Liver (tissue), 9 donors: ENCODE data around the gene APBA2. TPM values are rescaled to one million over a fixed set of nuclear protein-coding genes. Genes with fewer than 3 reads are reported as not detected.

Source experiments
- DNase-seq: peaks from one replicate; pipeline ENCODE4 v3.0.0-alpha.2; 2017; ENCODE audit warnings: low spot score
- H3K27ac ChIP-seq, 2 donors: one replicate each; pipeline ENCODE4 v1.7.0; 2013; ENCODE audit warnings: inconsistent platforms in 2 of 2, low read length in 2 of 2, control low read depth in 1 of 2, low read depth in 1 of 2, mild to moderate bottlenecking in 1 of 2
- H3K27me3 ChIP-seq, 4 donors: one replicate each; pipeline versions ENCODE4 v1.6.1 to v1.7.0; 2013; ENCODE audit warnings: low read length in 3 of 4, inconsistent platforms in 1 of 4, mild to moderate bottlenecking in 1 of 4, moderate library complexity in 1 of 4; ENCODE audit not compliant: control insufficient read depth in 4 of 4, insufficient read depth in 4 of 4
- H3K36me3 ChIP-seq, 4 donors: one replicate each; pipeline versions ENCODE4 v1.6.1 to v1.7.0; 2013; ENCODE audit warnings: low read length in 3 of 4, mild to moderate bottlenecking in 3 of 4, low read depth in 1 of 4, moderate library complexity in 1 of 4; ENCODE audit not compliant: control insufficient read depth in 4 of 4, insufficient read depth in 3 of 4
- H3K4me1 ChIP-seq, 4 donors: one replicate each; pipeline versions ENCODE4 v1.6.1 to v1.7.0; 2013; ENCODE audit warnings: low read length in 3 of 4, mild to moderate bottlenecking in 3 of 4, moderate library complexity in 1 of 4; ENCODE audit not compliant: control insufficient read depth in 4 of 4, insufficient read depth in 4 of 4
- H3K4me3 ChIP-seq, 3 donors: one replicate each; pipeline versions ENCODE4 v1.6.1 to v1.7.0; 2013; ENCODE audit warnings: low read length in 3 of 3, control low read depth in 1 of 3, low read depth in 1 of 3, mild to moderate bottlenecking in 1 of 3
- H3K9ac ChIP-seq, 2 donors: one replicate each; pipeline ENCODE4 v1.7.0; 2013; ENCODE audit warnings: low read length in 2 of 2, mild to moderate bottlenecking in 2 of 2, moderate library complexity in 2 of 2, control low read depth in 1 of 2, low read depth in 1 of 2
- H3K9me3 ChIP-seq, 4 donors: one replicate each; pipeline versions ENCODE4 v1.6.1 to v1.7.0; 2013; ENCODE audit warnings: low read length in 3 of 4; ENCODE audit not compliant: control insufficient read depth in 4 of 4
- ATF3 ChIP-seq: IDR thresholded peaks from 2 replicates; pipeline ENCODE4 v1.6.1; 2016; ENCODE audit warnings: antibody characterized with exemption
- FOXA1 ChIP-seq: IDR thresholded peaks from 2 replicates; pipeline ENCODE4 v1.6.1; 2016; ENCODE audit warnings: antibody characterized with exemption
- GABPA ChIP-seq, 2 donors: IDR thresholded peaks in 1 of 2; conservative IDR thresholded peaks in 1 of 2; 2 replicates each; pipeline ENCODE4 v1.6.1; 2016; ENCODE audit warnings: antibody characterized with exemption in 2 of 2, mild to moderate bottlenecking in 1 of 2, moderate library complexity in 1 of 2
- JUND ChIP-seq, 2 donors: IDR thresholded peaks; 2 replicates each; pipeline ENCODE4 v1.6.1; 2016; ENCODE audit warnings: antibody characterized with exemption in 2 of 2
- NR2F2 ChIP-seq: IDR thresholded peaks from 2 replicates; pipeline ENCODE4 v1.6.1; 2016; ENCODE audit warnings: antibody characterized with exemption
- REST ChIP-seq: IDR thresholded peaks from 2 replicates; pipeline ENCODE4 v1.6.1; 2016; ENCODE audit warnings: antibody characterized with exemption, mild to moderate bottlenecking
- RXRA ChIP-seq, 2 donors: IDR thresholded peaks; 2 replicates each; pipeline ENCODE4 v1.6.1; 2017 to 2018; ENCODE audit warnings: antibody characterized with exemption in 2 of 2, mild to moderate bottlenecking in 1 of 2
- SP1 ChIP-seq: IDR thresholded peaks from 2 replicates; pipeline ENCODE4 v1.6.1; 2018; ENCODE audit warnings: antibody characterized with exemption, mild to moderate bottlenecking
- YY1 ChIP-seq: IDR thresholded peaks from 2 replicates; pipeline ENCODE4 v1.6.1; 2016; ENCODE audit warnings: antibody characterized with exemption, mild to moderate bottlenecking
- ZBTB33 ChIP-seq: IDR thresholded peaks from 2 replicates; pipeline ENCODE4 v1.6.1; 2016; ENCODE audit warnings: antibody characterized with exemption
- WGBS: extraction: QIAGEN DNeasy Blood & Tissue Kit; methylation state at CpG from one replicate; pipeline ENCODE4 v1.1.7; 2013; 5-methylcytosine and 5-hydroxymethylcytosine counted together
- polyA plus RNA-seq, 2 donors: library from polyadenylated mRNA; stranded (reverse) in 1 of 2; unstranded in 1 of 2; fragments of 200-250 nt in 1 of 2; fragments of >200 nt in 1 of 2; fragmentation: Nextera tagmentation in 1 of 2; extraction: Ambion mirVana in 1 of 2; gene quantifications; one replicate each; pipeline versions ENCODE4 v1.2.1 to v1.2.3, GENCODE V29; 2013 to 2015
- total RNA-seq, 2 donors: library from RNA; depleted of rRNA; stranded (reverse); fragments of >200 nt; gene quantifications; one replicate each; pipeline ENCODE4 v1.2.3, GENCODE V29; 2014
- donor health status: healthy.
- donor health status: healthy.
- donor health status: healthy.
- donor health status: healthy.
- donor health status: healthy.

Gene APBA2
- total and polyA plus RNA-seq, 4 donors, result 0.38 to 2.9 (median 1.7) TPM

GRCh38 chr15:28944286-28944685 lies 58.5 kb downstream of the APBA2 start:
- DNase-seq, result no peak
- Histone ChIP-seq H3K9ac (no peak overlapping the region), H3K4me3 (no peak overlapping the region), H3K9me3 (peaks cover 0 to 2% (median 0%) of the 10 kb centered on the region in 4 donors), H3K4me1 (no peaks in the 10 kb centered on the region), H3K27me3 (no peaks in the 10 kb centered on the region), H3K27ac (no peak overlapping the region), H3K36me3 (no peaks in the 10 kb centered on the region)
- TF ChIP-seq NR2F2 (no peak), GABPA (IDR thresholded peaks at IDR 0.05 in 1 of 2, conservative IDR thresholded peaks at IDR 0.05 in 1 of 2) (no peak)
- 95% methylated on average over 16 of the region's 16 CpGs for WGBS

DNA sequence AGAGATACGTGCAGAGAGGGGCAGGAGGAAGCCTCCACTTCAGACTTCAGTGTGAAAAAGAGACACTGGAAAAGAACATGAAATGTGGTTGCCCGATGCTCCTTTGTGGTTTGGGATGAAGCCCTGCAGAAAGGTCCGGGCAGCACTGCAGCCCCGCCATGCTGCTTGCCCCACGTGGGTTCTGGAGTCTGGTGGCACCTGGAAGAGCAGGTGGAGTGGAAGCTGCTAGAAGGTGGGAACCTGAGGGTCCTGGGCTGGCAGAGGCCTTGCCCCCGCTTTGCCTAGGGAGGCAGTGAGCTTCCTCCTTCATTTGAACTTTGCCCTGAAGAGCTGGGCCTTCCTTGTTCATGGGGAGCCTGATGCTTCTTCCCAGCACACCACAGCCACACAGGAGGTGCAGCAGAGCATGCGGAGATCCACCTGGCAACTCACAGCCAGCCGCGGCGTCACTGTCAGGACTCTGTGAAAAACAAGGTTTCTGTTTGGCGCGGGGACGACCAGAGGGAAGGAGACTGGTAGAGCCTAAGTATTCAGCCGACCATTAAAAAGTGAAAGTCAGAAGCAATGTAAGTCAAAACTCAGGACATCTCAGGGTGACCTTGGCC lies 59.0 kb downstream of the APBA2 start:
- DNase-seq, result no peak
- Histone ChIP-seq H3K27ac (no peak overlapping the region), H3K36me3 (no peaks in the 10 kb centered on the region), H3K4me3 (no peak overlapping the region), H3K27me3 (no peaks in the 10 kb centered on the region), H3K9me3 (peaks cover 0 to 2% (median 0%) of the 10 kb centered on the region in 4 donors), H3K9ac (no peak overlapping the region), H3K4me1 (no peaks in the 10 kb centered on the region)
- 91% methylated on average over 14 of the region's 14 CpGs for whole genome bisulfite sequencing
- no peak for TF ChIP-seq FOXA1
- TF ChIP-seq ZBTB33, result no peak
- TF ChIP-seq RXRA (IDR thresholded peaks at IDR 0.05), result no peak

- no peaks in the 10 kb centered on the region for H3K4me1 ChIP-seq
- H3K27ac ChIP-seq, result no peak overlapping the region
- no peak for DNase-seq
Observed at GRCh38 chr15:28945626-28946230, 60.0 kb downstream of the APBA2 start.

More at GRCh38 chr15:28945626-28946230, 60.0 kb downstream of the APBA2 start:
- Histone ChIP-seq H3K9ac (no peak overlapping the region), H3K36me3 (no peaks in the 10 kb centered on the region), H3K4me3 (no peak overlapping the region), H3K9me3 (peaks cover 0 to 2% (median 0%) of the 10 kb centered on the region in 4 donors), H3K27me3 (no peaks in the 10 kb centered on the region)
- TF ChIP-seq JUND (IDR thresholded peaks at IDR 0.05), result no peak
- no peak for TF ChIP-seq YY1
- no peak for TF ChIP-seq FOXA1
- no peak for TF ChIP-seq ATF3
- TF ChIP-seq RXRA (IDR thresholded peaks at IDR 0.05), result no peak
- TF ChIP-seq ZBTB33, result no peak
- no peak for TF ChIP-seq GABPA (IDR thresholded peaks at IDR 0.05 in 1 of 2, conservative IDR thresholded peaks at IDR 0.05 in 1 of 2)
- TF ChIP-seq REST, result no peak
- TF ChIP-seq SP1, result no peak
- WGBS, result 94% methylated on average over 13 of the region's 13 CpGs
